Fibroblast of the conjunctiva (primary cell): Measurements from ENCODE around the gene IGLON5.

Experiments
- DNase-seq: peaks from one replicate; pipeline ENCODE4 v3.0.0-alpha.2; 2010; ENCODE audit warnings: low read depth

Gene IGLON5

DNA sequence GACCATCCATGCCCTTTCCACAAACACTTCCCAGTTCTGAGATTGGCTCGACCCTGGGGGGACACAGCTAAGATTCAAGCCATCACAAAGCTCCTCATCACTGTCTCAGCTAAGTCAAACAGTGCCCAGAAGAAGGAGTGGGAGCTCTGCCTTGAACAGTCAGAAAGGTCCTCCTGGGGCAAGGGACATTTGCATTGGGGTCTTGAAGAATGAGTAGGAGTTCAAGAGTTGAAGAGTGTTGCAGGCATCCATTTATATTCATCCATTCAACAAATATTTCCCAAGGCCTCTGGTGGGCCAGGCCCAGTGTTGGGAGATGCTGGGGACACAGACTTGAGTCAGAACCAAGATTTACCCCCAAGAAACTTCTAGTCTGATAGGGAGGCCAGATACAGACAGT is 6.5 kb downstream of the IGLON5 start:
- DNase-seq: no peak

DNA sequence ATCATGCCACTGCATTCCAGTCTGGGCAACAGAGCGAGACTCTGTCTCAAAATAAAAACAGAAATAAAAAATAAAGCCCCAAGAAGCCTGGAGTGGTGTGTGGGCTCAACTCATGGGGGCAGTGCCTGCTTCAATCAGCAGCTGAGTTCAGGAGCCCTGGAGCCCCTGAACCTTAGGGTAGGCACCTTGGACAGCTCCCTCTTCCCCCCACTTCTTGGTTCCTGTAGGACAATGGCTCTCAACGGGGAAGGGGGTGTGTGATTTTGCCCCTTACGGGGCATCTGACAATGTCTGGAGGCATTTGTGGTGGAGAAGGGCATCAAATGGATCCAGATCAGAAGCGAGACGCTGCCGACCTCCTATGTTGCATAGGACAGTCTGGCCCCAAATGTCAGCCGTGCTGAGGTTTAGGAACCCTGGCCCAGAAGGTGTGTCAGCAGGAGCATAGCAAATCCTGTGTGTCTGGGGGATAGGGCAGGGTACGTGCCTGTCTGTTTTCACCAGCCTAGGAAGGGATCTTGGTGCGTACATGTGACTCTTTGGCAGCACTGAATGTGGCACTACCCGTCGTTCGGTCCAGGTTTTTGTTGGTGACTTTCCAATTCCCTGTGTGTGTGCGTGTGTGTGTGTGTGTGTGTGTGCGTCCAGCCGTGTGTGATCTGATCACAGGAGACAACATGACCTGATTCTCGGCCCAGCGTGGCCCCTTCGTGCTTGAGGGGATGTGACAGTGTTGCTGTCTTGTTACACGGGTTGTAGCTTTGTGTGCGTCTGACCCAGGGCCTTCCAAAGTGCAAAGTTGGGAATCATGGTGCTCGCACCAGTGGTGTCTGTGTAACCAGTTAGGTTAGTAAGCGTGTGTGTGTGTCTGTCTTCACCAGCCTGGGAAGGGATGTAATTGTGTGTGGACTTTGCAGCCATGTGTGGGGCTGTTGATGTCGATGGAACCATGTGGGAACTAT is 7.5 kb downstream of the IGLON5 start:
- no peak for DNase-seq

- DNase-seq: no peak
These were observed 8.3 kb downstream of the IGLON5 start for GRCh38 chr19:51319649-51320279.

DNA sequence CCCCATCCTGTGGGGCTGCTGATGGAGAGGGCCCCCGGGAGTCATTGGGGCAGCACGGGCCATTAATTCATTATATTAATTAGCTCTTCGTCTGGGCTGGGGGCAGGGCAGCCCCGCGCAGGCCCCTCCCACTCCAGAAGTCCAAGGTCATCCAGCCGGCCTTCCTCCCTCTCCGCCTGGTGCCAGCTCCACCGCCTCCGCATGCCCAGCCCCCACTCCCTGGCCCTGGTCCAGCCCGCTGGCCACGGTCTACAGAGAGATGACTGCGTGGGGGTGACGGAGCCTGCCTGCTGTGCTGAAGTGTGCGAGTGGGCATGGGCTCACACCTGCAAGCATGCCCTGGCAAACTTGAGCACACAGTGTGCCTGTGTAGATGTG is 8.8 kb downstream of the IGLON5 start:
- DNase-seq: no peak

DNA sequence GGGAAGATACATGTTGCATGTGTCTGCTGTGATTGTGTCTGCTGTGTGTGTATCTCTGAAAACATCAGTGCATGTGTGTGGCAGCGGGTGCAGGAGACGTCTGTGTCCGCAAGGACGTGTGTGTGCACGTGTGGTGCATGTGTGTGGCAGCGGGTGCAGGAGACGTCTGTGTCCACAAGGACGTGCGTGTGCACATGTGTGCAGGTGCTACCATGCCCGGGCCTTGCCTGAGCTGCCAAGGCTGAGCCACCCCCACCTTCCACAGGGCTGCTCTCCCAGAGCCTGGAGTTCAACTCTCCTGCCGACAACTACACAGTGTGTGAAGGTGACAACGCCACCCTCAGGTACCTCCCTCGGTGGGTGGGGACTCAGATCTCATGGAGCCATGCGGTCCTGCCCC is 10.4 kb downstream of the IGLON5 start:
- no peak for DNase-seq

GRCh38 chr19:51323481-51324166 is 12.2 kb downstream of the IGLON5 start:
- no peak for DNase-seq

DNA sequence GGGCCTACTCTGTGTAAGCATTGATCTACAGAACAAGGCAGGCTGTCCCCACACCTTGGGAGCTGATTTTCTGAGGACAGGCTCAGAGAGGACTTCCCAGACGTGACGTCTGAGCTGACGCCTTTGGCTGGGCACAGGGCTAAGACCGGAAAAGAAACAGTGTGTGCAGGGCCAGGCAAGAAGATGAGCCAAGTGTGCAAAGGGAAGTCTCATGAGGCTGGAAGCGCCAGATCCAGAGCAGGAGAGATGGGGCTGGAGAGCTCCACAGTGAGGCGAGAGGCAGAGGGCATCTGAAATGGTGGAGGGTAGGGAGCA is 12.7 kb downstream of the IGLON5 start:
- DNase-seq: no peak

DNA sequence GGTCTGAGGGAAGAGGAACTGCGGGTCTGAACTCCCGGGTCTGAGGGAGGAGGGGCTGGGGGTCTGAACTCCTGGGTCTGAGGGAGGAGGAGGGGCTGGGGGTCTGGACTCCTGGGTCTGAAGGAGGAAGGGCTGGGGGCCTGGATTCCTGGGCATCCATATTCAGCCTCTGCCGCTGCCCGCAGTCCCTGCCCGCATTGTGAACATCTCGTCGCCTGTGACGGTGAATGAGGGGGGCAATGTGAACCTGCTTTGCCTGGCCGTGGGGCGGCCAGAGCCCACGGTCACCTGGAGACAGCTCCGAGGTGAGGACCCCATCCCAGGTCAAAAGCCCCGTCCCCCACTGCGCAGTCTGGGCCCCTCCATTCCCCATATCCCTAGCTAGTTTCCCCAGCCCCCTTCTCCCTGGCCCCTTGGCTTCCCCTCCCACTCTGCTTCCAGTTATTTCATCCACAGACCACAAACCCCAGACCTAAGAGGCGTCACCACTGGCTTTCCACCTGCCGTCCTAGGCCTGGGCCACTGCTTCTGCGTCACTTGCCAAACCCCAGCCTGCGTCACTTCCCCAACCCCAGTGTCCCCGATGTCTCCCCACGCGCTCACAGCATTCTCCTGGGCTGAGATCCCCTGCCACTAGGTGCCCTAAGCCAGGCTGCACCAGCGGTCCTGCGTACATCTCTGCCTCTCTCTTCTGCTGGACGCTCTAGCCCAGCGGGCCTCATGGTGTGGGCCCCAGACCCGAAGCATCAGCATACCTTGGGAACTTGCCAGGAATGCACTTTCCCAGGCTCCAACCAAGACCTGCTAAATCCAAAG is 13.9 kb downstream of the IGLON5 start:
- no peak for DNase-seq

DNA sequence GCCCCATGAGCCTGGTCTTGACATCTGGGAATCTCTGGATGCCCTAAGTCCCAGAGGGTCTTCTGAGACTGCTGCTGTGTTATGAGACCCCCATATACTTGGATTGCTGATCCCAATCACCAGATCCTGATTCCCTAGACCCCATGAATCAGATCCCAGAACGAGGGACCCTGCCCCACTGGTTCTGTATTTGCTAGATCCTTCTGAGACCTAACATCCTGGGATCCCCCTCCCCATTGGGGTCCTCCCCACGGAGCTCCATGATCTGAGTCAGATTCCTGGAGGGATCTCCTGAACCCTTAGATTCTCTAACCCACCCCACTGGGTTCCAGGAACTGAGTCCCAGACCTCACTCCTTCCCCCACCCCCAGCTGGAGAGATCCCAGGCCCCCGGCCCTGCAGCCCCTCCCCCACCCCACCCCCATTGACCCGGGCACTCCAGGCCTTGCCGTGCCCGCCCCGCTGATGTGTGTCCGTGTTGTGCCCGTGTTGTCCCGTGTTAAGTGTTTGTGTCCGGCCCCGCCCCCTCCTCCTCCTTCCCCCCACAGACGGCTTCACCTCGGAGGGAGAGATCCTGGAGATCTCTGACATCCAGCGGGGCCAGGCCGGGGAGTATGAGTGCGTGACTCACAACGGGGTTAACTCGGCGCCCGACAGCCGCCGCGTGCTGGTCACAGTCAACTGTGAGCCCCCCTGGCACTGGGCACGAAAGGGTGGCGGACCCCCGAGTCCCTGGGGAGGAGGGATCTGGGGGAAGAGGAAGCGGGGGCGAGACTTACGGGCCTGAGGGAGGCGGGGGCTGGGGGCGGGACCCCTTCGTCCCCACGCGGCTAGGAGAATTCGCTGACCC is 15.0 kb downstream of the IGLON5 start:
- DNase-seq: no peak

- DNase-seq: no peak
These were observed 15.9 kb downstream of the IGLON5 start for GRCh38 chr19:51327066-51328001.

DNA sequence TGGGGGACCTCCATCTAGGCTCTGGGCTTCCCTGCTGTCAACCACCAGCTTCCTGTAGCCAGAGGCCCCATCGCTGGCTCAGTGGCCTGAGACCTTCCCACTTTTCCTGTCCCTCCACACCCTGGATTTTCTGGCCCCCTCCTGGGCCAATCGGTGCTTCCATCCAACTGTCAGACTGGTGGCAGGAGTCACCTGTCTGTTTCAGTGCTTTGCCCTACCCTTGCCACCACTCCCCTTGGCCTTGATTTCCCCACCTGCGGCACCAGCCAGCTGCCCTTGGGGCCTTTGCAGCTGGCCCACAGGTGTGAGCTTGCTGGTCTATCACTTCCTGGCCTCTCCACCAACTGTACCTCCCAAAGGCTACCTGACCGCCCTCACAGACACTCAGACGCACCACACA is 18.0 kb downstream of the IGLON5 start:
- DNase-seq: no peak

DNA sequence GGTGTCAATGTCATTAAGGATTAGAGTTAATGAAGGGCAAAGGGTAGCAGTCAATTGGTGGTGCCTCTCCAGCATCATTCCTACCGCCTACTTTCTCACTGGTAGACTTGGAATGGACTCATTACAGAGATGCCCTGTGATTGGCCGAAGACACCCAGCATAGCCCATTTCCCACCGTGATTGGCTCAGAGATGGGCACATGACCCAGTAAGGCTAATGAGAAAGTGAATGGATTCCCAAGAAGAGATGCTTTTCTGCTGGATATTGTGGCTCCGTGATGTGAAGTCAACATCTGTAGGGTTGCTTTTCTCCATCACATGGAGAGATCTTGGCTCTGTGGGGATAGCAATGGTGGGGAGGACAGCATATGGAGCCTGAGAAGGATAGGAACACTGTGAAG is 18.9 kb downstream of the IGLON5 start:
- DNase-seq: no peak

DNA sequence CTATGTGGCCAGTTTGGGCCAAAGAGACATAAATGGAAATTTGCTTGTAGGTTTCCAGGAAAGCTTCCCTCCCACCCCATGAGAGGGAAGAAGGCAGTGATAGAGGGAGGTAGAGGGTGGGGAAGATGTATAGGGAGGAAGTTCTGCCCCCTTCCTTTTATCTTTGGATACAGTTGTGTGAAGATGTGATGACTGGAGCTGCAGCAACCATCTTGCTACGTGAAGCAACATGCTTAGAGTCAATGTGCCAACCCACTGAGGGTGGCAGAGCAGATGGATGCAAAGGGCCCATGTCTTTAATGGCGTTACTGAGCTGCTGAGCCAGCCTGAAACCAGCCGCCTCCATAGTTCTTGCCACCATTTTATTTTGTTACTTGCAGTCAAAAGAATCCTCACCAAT is 19.7 kb downstream of the IGLON5 start:
- DNase-seq: no peak

DNA sequence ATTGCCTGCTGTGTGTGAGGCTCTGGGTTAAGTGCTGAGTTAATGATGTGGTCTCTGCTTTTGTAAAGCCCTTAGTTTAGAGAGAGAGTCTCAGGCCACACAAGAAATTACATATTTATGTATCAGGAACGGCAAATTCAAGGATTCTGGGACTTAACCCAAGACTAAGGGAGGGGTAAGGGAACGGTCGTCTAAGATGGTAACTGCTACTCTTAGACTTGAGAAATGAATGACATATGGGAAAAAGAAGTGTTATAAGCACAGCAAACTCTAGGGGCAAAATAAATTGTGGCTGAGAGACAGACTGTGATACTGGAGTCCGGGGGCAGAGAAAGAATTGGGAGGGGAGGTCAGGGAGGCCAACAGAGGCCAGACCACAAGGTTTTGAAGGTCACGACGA is 20.3 kb downstream of the IGLON5 start:
- no peak for DNase-seq

DNA sequence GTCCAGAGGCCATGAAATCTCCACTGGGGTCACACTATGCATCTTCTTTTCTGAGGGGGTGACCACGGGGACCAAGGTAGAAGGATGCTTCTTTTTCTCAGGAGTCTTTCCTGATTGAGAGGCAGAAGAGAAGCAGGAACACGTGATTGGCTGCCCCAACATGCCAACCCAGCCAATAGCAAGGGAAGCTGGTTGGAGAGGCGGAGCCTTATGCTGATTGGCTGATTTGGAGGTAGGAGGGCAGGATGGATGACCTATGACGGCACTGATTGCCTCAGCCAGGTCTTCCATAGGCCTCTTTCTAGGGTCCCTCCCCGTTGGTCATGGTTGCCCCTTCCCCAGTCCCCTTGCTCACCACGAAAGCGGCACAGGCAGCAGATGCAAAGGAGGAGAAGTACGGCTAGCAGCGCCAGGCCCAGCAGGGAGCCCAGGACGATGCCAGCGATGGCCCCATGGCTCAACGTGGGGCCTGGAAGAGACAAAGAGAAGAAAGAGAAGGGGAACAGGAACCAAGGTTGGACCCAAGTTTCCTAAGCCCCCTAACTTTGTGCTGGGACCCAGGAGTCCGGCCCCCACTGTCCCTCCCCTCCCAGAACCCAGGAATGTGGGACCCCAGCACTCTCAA is 22.5 kb downstream of the IGLON5 start:
- DNase-seq: no peak

GRCh38 chr19:51337141-51337860 is 25.9 kb downstream of the IGLON5 start:
- no peak for DNase-seq

DNA sequence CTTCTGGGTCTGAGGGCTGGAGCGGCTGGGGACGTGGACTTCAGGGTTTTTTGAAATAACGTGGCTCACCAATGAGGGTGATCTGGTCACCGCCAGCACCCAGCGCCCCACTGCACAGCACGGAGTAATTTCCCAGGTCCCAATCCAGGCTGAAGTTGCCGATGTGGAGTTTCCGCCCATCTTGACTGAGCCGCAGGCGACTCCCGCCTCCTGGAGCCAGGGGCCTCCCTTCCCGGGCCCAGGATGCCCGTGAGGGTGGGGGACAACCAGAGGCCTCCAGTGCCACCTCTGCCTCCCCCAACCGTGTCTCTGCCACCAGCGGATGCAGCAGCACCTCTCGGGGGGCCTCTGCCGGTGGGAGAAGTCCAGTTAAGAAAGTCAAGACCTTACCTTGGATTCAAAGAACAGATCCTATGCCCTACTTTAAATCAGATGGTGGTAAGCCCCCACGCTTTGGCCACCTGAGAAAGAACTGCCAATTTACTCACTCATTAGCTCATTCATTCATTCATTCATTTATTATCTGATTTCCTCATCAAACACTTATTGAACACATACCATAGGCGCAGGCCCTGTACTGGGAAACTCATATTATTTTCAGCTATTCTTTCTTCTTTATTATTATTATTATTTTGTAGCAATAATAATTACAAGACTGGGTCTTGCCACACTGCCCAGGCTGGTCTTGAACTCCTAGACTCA is 26.6 kb downstream of the IGLON5 start:
- no peak for DNase-seq

- DNase-seq: no peak
These were observed 27.3 kb downstream of the IGLON5 start for GRCh38 chr19:51338563-51339312.
